NB4 (cell line): ENCODE results near the gene PLTP.

Source experiments
- CTCF ChIP-seq: IDR thresholded peaks from one replicate; pipeline ENCODE4 v1.5.1; 2012; ENCODE audit warnings: low read depth, low read length
- MYC ChIP-seq: IDR thresholded peaks from 2 replicates; pipeline ENCODE4 v1.6.1; 2011; ENCODE audit warnings: low read depth, low read length

- TF ChIP-seq MYC (no peak), CTCF (no peak)
Measured at GRCh38 chr20:45948742-45949541, 37.0 kb upstream of the PLTP start.
